Prostate gland (tissue), 2 donors: ENCODE results near the gene STK10. TPM values are rescaled to one million over a fixed set of nuclear protein-coding genes. Genes with fewer than 3 reads are reported as not detected.

Experiments
- DNase-seq: peaks from one replicate; pipeline ENCODE4 v3.0.0-alpha.2; 2019; ENCODE audit warnings: low spot score
- H3K27ac ChIP-seq, 2 donors: fragments of 200-600 bp; sonication (generic); 2 replicates each; pipeline ENCODE4 v1.5.1; 2017 to 2019
- H3K27me3 ChIP-seq: fragments of 200-600 bp; sonication (generic); replicated peaks from 2 replicates; pipeline ENCODE4 v1.5.1; 2019; ENCODE audit not compliant: insufficient read depth
- H3K36me3 ChIP-seq, 2 donors: fragments of 200-600 bp; sonication (generic); 1 replicate in 1 of 2; 2 replicates in 1 of 2; pipeline versions ENCODE4 v1.5.1 to v1.8.1; 2017 to 2019
- H3K4me1 ChIP-seq: fragments of 200-600 bp; sonication (generic); replicated peaks from 2 replicates; pipeline ENCODE4 v1.5.1; 2019
- H3K4me3 ChIP-seq, 2 donors: fragments of 200-600 bp; sonication (generic); 2 replicates each; pipeline ENCODE4 v1.5.1; 2017 to 2019
- H3K9me3 ChIP-seq: fragments of 200-600 bp; sonication (generic); 2 replicates; pipeline ENCODE4 v1.5.1; 2017
- POLR2A ChIP-seq: fragments of 450-650 bp; IDR thresholded peaks from one replicate; pipeline ENCODE4 v1.6.1; 2016; ENCODE audit warnings: antibody characterized with exemption, mild to moderate bottlenecking
- POLR2AphosphoS5 ChIP-seq: sonication (generic); formaldehyde crosslinking; IDR thresholded peaks from one replicate; pipeline ENCODE4 v1.6.1; 2017; ENCODE audit warnings: antibody characterized with exemption
- WGBS: methylation state at CpG from one replicate; pipeline ENCODE4 v1.1.5; 2018; 5-methylcytosine and 5-hydroxymethylcytosine counted together
- intact Hi-C: fragments of 100-400 bp; cut with DNase I; formaldehyde crosslinking; loops from one replicate; pipeline ENCODE4 v1.14.2; 2022
- total RNA-seq, 2 donors: library from RNA; depleted of rRNA; stranded (reverse); fragments of >200 nt; gene quantifications; one replicate each; pipeline ENCODE4 v1.1.0, GENCODE V29; 2016
- TF ChIP-seq, protein P1 (sequence below), 4 experiments: fragments of 200-600 bp in 2 of 4; fragments of 450-650 bp in 2 of 4; sonication (generic) in 2 of 4; IDR thresholded peaks; 1 replicate in 3 of 4; 2 replicates in 1 of 4; pipeline ENCODE4 v1.5.1; 2016 to 2019; ENCODE audit warnings: antibody characterized with exemption in 4 of 4, mild to moderate bottlenecking in 2 of 4, moderate library complexity in 2 of 4

STK10 gene
- total RNA-seq, 2 donors from 2014 or later, result 4.6 to 73.3 TPM

DNA sequence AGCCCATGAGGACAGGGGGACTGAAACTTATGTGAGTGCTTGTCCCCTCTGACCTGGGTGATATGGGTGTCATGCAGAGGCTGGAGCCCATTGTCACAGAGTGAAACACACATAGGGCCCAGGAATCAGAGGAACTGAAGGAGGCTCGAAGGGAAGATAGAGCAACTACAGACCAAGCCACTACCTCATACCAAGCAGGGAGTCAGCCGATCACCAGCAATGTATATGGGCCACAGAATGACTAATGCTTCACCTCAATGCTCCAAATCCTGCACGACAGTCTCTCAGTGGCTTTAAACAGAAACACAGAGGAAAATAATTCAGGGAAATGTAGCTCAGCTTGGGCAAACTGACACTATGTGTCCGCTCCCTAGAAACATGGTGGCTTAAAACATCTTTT is 172.7 kb downstream of the STK10 start:
- H3K27me3 ChIP-seq, result no peaks in the 10 kb centered on the region
- intact Hi-C loops, result no loop called here
- whole genome bisulfite sequencing, result 86% methylated on average over 4 of the region's 4 CpGs

DNA sequence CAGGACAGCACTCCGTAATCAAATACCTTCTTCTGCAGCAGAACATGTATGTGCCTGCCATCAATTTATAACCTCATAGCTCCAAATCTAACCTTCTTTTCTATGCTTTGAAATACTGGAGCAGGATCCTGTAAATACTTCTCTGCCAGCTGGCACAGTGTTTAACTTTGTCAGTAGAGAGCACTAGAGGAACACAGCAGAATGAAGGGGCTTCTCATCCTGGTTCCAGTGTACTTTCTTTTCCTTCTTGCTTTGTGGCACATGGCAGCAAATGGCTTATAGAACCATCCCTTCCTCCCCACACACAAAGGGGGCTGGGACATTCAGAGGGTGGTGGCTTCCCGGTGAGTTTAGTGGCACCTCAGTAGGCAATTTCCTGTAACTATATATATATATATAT is 177.7 kb downstream of the STK10 start:
- no peaks in the 10 kb centered on the region for H3K9me3 ChIP-seq
- no peaks in the 10 kb centered on the region for H3K27me3 ChIP-seq
- H3K36me3 ChIP-seq, result no peaks in the 10 kb centered on the region
- no peaks in the 10 kb centered on the region for H3K4me1 ChIP-seq
- no peak for TF ChIP-seq POLR2A
- TF ChIP-seq POLR2AphosphoS5, result no peak
- TF ChIP-seq, protein P1, sequence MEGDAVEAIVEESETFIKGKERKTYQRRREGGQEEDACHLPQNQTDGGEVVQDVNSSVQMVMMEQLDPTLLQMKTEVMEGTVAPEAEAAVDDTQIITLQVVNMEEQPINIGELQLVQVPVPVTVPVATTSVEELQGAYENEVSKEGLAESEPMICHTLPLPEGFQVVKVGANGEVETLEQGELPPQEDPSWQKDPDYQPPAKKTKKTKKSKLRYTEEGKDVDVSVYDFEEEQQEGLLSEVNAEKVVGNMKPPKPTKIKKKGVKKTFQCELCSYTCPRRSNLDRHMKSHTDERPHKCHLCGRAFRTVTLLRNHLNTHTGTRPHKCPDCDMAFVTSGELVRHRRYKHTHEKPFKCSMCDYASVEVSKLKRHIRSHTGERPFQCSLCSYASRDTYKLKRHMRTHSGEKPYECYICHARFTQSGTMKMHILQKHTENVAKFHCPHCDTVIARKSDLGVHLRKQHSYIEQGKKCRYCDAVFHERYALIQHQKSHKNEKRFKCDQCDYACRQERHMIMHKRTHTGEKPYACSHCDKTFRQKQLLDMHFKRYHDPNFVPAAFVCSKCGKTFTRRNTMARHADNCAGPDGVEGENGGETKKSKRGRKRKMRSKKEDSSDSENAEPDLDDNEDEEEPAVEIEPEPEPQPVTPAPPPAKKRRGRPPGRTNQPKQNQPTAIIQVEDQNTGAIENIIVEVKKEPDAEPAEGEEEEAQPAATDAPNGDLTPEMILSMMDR (IDR thresholded peaks at IDR 0.05), result no peak
- WGBS, result 31% methylated on average over 2 of the region's 2 CpGs
- no peak for DNase-seq
- no peak overlapping the region for H3K27ac ChIP-seq
- intact Hi-C loops, result no loop called here
- H3K4me3 ChIP-seq, result no peak overlapping the region

More for the DNA sequence above, 172.7 kb downstream of the STK10 start:
- Histone ChIP-seq H3K9me3 (no peaks in the 10 kb centered on the region), H3K4me1 (no peaks in the 10 kb centered on the region), H3K36me3 (no peaks in the 10 kb centered on the region), H3K4me3 (no peak overlapping the region), H3K27ac (no peak overlapping the region)
- TF ChIP-seq POLR2AphosphoS5, result no peak
- TF ChIP-seq POLR2A, result no peak
- no peak for DNase-seq

DNA sequence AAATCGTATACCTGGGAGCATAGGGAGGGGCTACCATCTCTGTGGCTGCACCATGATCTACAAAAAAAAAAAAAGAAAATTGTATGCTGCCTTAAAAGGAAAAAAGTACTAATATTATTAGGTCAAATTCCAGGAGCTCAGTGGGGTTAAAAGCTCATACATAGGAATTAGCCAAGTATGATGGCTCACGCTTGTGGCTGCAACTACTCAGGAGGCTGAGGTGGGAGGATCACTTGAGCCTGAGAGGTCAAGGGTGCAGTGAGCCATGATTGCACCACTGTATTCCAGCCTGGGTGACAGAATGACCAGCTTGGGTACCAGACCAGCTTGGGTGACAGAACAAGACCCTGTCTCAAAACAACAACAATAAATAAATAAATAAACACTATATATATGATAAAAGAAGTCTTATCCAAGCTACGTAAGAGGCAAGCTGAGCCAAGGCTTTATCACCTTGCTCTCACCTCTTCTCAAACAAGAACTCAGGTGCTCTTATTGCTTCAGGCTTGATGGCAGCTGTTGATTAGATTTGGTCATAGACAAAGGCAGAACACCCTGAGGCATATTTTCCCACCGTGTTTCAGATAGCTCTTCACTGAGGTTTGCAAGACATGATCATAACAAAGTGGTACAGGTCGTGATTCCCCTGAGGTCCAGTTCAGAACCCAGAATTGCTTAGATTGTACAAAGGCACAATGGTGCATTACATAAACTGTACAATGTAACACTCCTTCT is 178.3 kb downstream of the STK10 start:
- WGBS, result 45% methylated on average over 5 of the region's 5 CpGs
- no peaks in the 10 kb centered on the region for H3K4me1 ChIP-seq
- H3K27me3 ChIP-seq, result no peaks in the 10 kb centered on the region
- H3K36me3 ChIP-seq, result no peaks in the 10 kb centered on the region
- no peak for DNase-seq
- H3K9me3 ChIP-seq, result no peaks in the 10 kb centered on the region
- TF ChIP-seq, protein P1 (IDR thresholded peaks at IDR 0.05), result no peak
- TF ChIP-seq POLR2A (no peak), POLR2AphosphoS5 (no peak)
- no peak overlapping the region for H3K4me3 ChIP-seq
- H3K27ac ChIP-seq, result no peak overlapping the region
- intact Hi-C loops, result loop anchor here (5.0 to 10.0 kb wide), 2 partner anchors 65 to 97 kb away; no protein-coding TSS in a partner anchor

DNA sequence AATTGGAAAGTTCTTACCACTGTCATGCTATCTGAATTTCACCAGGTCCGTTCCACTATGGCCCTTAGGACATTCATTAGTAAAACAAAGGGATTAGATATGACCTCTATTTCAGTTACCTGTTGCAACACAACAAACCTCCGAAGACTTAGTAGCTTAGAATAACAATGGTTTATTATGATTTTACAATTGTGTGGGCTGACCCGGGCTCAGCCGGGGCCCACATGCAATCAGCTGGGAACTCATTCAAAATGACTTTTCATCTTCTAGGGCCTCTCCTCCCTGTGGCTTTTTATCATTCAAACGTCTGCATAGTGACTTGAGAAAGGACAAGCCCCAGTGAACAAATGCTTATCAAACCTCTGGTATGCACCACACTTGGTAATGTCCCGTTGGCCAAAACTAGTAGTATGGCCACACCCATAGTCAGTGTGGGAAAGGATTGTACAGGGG is 179.3 kb downstream of the STK10 start:
- TF ChIP-seq, protein P1 (IDR thresholded peaks at IDR 0.05), result no peak
- no peak for TF ChIP-seq POLR2AphosphoS5
- TF ChIP-seq POLR2A, result no peak
- intact Hi-C loops, result loop anchor here (5.0 to 10.0 kb wide), 2 partner anchors 64 to 96 kb away; no protein-coding TSS in a partner anchor
- no peak overlapping the region for H3K27ac ChIP-seq
- no peaks in the 10 kb centered on the region for H3K27me3 ChIP-seq
- no peaks in the 10 kb centered on the region for H3K36me3 ChIP-seq
- DNase-seq, result no peak
- H3K9me3 ChIP-seq, result no peaks in the 10 kb centered on the region
- WGBS, result 47% methylated on average over 6 of the region's 6 CpGs
- H3K4me1 ChIP-seq, result peaks cover 3% of the 10 kb centered on the region
- H3K4me3 ChIP-seq, result no peak overlapping the region

DNA sequence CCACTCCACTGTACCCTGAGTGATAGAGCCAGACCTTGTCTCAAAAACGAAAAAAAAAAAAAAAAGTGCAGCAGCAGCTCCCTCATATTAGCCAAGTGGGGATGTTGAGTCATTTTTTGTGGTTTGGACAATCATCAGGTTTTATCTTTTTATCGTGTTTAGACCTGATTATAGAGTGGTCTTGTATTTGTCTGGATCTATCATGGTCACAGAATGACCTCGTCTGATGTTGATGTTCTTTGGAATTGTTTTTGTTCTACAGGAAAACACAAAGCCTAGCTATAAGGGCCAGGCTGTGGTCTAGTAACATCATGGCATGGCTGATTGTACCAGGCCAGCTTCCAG is 179.9 kb downstream of the STK10 start:
- WGBS, result 46% methylated on average over 3 of the region's 3 CpGs
- no peak for DNase-seq
- no peak for TF ChIP-seq POLR2AphosphoS5
- no peak for TF ChIP-seq POLR2A
- TF ChIP-seq, protein P1 (IDR thresholded peaks at IDR 0.05), result no peak
- Histone ChIP-seq H3K27me3 (no peaks in the 10 kb centered on the region), H3K4me3 (no peak overlapping the region), H3K9me3 (no peaks in the 10 kb centered on the region), H3K4me1 (peaks cover 9% of the 10 kb centered on the region), H3K36me3 (no peaks in the 10 kb centered on the region), H3K27ac (no peak overlapping the region)
- intact Hi-C loops, result loop anchor here (5.0 to 10.0 kb wide), 2 partner anchors 63 to 96 kb away; no protein-coding TSS in a partner anchor
